GM06990 (cell line): ENCODE results near the gene NCDN.

Source experiments
- DNase-seq: peaks from one replicate; pipeline ENCODE4 v3.0.0-alpha.2; 2011; ENCODE audit not compliant: insufficient read length; ENCODE audit errors: extremely low read depth
- H3K27me3 ChIP-seq: replicated peaks from 2 replicates; pipeline ENCODE4 v1.6.0; 2011; ENCODE audit warnings: low read length; ENCODE audit not compliant: control insufficient read depth, insufficient read depth
- H3K36me3 ChIP-seq: 2 replicates; pipeline ENCODE4 v1.5.1; 2011; ENCODE audit warnings: low read length; ENCODE audit not compliant: control insufficient read depth, insufficient read depth
- H3K4me3 ChIP-seq: replicated peaks from 2 replicates; pipeline ENCODE4 v1.5.1; 2011; ENCODE audit warnings: low read depth, mild to moderate bottlenecking, control low read depth, low read length
- CTCF ChIP-seq: IDR thresholded peaks from 2 replicates; pipeline ENCODE4 v1.5.1; 2011; ENCODE audit warnings: low read length, control low read depth, mild to moderate bottlenecking, inconsistent platforms; ENCODE audit not compliant: insufficient read depth, poor library complexity, severe bottlenecking

The NCDN gene

GRCh38 chr1:35558374-35559316 is 1.0 kb downstream of the NCDN start:
- peak overlapping the region; percentile 75 for H3K4me3 ChIP-seq
- no peaks in the 10 kb centered on the region for H3K27me3 ChIP-seq
- peaks cover 23% of the 10 kb centered on the region for H3K36me3 ChIP-seq
- no peak for DNase-seq
- no peak for TF ChIP-seq CTCF

DNA sequence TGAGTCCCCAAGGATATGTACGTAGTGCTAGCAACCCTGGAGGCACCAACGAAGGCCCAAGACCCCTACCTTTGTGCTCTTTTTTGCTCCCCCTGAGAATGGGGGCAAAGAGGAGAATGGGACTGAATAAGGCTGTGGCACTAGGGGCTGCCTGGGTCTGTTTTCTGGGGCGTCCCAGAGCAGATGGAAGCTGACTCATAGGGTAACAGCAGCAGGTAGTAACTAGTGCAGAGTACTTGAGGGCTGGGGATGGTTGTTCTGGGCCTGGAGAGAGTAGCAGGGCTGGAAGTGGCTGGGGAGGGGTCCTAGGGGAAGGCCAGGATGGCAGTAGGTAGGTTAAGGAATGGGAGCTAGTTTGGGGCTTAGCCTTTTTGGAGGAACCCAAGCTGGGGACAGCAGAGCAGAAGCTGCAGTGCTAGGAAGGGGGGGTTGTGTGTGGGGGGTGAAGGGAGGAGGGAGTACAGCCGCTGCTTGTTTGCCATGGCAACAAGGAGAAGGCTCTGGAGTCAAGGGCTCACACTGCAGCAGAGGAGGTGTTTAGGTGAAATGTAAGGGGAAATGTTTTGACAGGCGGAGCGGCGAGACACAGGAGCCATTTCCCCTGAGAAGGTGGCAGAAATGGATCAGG is 1.8 kb downstream of the NCDN start:
- Histone ChIP-seq H3K4me3 (no peak overlapping the region), H3K27me3 (no peaks in the 10 kb centered on the region), H3K36me3 (peaks cover 24% of the 10 kb centered on the region)
- no peak for DNase-seq
- no peak for TF ChIP-seq CTCF

DNA sequence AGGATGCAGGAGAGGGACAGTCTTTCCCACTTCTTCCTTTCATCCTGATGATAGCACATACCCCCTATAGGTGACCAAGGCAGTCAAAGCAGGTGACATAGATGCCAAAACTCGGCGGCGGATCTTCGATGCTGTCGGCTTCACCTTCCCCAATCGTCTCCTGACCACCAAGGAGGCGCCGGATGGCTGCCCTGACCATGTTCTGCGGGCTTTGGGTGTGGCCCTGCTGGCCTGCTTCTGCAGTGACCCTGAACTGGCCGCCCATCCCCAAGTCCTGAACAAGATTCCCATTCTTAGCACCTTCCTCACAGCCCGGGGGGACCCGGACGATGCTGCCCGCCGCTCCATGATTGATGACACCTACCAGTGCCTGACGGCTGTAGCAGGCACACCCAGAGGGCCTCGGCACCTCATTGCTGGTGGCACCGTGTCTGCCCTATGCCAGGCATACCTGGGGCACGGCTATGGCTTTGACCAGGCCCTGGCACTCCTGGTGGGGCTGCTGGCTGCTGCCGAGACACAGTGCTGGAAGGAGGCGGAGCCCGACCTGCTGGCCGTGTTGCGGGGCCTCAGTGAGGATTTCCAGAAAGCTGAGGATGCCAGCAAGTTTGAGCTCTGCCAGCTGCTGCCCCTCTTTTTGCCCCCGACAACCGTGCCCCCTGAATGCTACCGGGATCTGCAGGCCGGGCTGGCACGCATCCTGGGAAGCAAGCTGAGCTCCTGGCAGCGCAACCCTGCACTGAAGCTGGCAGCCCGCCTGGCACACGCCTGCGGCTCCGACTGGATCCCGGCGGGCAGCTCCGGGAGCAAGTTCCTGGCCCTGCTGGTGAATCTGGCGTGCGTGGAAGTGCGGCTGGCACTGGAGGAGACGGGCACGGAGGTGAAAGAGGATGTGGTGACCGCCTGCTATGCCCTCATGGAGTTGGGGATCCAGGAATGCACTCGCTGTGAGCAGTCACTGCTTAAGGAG is 2.9 kb downstream of the NCDN start:
- TF ChIP-seq CTCF, result no peak
- Histone ChIP-seq H3K4me3 (no peak overlapping the region), H3K27me3 (no peaks in the 10 kb centered on the region), H3K36me3 (peaks cover 29% of the 10 kb centered on the region)
- no peak for DNase-seq

GRCh38 chr1:35561297-35561971 is 3.8 kb downstream of the NCDN start:
- Histone ChIP-seq H3K36me3 (peaks cover 34% of the 10 kb centered on the region), H3K27me3 (no peaks in the 10 kb centered on the region), H3K4me3 (no peak overlapping the region)
- no peak for TF ChIP-seq CTCF
- no peak for DNase-seq
